Measurements from ENCODE around the gene ELOVL5.
A peak's percentile ranks its signal among the peaks of the same experiment; 100 is the strongest.

Gene ELOVL5

DNA sequence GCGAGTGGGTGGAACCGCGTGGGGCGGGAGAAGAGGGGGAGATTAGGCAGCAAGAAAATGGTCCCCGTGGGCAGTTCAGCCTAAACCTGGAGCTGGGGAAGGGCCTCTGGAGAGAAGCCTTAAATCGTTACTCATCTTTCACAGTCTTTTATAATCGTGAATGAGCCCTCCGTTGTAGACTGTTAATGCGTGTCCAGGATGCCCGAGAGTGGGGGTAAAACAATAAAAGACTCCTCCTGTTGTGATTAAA, 11.0 kb upstream of the ELOVL5 start:
- Histone ChIP-seq H3K4me1 (ENCODE audit: insufficient read depth, insufficient read length) (no peaks in the 10 kb centered on the region), H3K4me3 (ENCODE audit: insufficient read length, low read depth) (peak overlapping the region; percentile 53), H3K9me3 (ENCODE audit: insufficient read depth, low read length) (peaks cover 15% of the 10 kb centered on the region; the same call in 1 of the 2 replicates), H3K36me3 (ENCODE audit: insufficient read depth, insufficient read length, low read length) (no peaks in the 10 kb centered on the region), H3K9ac (ENCODE audit: insufficient read length, low read depth) (peak overlapping the region; percentile 76), H3K27me3 (ENCODE audit: insufficient read depth, insufficient read length) (peaks cover 9% of the 10 kb centered on the region)
- DNase-seq (ENCODE audit: low read depth, low spot score) = no peak
- TF ChIP-seq SUZ12 (IDR thresholded peaks at IDR 0.05; ENCODE audit: extremely low read depth, insufficient read depth, insufficient read length) (no peak), ZNF274 (IDR thresholded peaks at IDR 0.05; ENCODE audit: low read depth, low read length) (no peak), YY1 (IDR thresholded peaks at IDR 0.05; ENCODE audit: insufficient read depth, insufficient read length) (no peak)

DNA sequence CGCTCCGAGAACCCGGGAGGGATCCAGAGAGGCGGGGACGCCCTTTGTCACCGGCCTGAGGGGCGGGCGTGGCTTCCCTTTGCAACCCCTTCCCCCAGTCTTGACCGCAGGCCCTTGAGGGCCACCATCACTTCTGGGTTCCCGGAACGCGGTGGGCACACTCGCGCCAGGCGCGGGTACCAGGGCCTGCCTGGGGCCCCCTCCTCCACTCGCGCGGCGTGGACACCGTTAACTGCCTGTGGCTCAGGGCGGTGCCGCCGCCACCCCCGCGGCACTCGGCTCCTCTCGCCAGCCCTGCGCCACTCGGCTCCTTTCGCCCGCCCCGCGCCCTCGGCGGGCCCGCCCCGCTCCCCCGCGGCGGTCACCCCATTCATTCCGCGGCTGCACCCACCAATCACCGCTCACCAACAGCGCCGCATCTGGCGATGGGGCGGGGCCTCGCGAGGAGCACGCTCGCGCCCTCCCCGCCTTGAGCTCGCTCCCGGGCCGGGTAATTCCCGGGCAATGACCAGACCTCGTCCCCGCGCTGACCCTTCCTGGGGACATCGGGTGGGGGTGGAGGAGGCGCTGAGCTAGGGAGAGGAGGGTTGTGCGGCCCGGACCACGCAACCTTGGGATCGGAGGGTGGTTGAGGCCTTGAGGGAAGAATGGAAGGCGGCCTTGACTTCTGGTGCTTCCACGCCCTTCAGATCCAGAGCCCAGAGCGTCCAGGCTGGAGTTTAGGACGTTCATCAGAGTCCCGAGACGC, 10.5 kb upstream of the ELOVL5 start:
- peaks cover 9% of the 10 kb centered on the region for H3K27me3 ChIP-seq (ENCODE audit: insufficient read depth, insufficient read length)
- TF ChIP-seq ZNF274 (IDR thresholded peaks at IDR 0.05; ENCODE audit: low read depth, low read length) = no peak
- no peak for TF ChIP-seq SUZ12 (IDR thresholded peaks at IDR 0.05; ENCODE audit: extremely low read depth, insufficient read depth, insufficient read length)

DNA sequence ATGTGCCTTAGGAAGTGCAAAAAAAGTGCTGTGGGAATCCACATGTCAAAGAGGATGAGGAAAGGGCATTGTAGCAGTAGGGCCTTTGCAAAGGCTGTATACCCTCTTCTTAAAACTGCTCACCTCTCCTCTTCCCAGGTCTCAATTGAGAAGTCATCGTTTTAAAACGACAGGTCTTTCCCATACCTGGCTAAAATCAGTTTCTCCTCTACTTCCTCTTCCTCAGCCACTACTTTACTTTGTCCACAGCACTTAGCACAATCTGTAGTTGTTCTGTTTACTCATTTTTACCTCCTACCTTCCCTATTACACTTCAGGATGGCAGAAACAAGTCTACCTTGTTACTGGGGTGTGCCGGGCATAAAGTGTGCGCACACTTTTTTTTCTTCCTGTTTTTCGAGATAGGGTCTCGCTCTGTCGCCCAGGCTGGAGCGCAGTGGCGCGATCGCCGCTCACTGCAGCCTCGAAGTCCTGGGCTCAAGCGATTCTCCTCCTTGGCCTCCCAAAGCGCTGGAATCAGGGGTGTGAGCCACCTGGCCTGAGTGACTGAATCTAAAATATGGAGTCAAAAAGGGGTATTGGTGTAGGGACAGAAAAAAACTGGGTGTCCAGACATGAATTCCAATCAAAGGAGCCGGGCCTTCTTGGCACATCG, 9.8 kb upstream of the ELOVL5 start:
- no peak for TF ChIP-seq SUZ12 (IDR thresholded peaks at IDR 0.05; ENCODE audit: extremely low read depth, insufficient read depth, insufficient read length)
- no peak for TF ChIP-seq ZNF274 (IDR thresholded peaks at IDR 0.05; ENCODE audit: low read depth, low read length)
- TF ChIP-seq YY1 (IDR thresholded peaks at IDR 0.05; ENCODE audit: insufficient read depth, insufficient read length) = no peak
- Histone ChIP-seq H3K36me3 (ENCODE audit: insufficient read depth, insufficient read length, low read length) (no peaks in the 10 kb centered on the region), H3K4me1 (ENCODE audit: insufficient read depth, insufficient read length) (no peaks in the 10 kb centered on the region), H3K9me3 (ENCODE audit: insufficient read depth, low read length) (peaks cover 6% of the 10 kb centered on the region; the same call in 1 of the 2 replicates), H3K27me3 (ENCODE audit: insufficient read depth, insufficient read length) (peaks cover 9% of the 10 kb centered on the region), H3K9ac (ENCODE audit: insufficient read length, low read depth) (peak overlapping the region; percentile 90), H3K4me3 (ENCODE audit: insufficient read length, low read depth) (peak overlapping the region; percentile 35)
- DNase-seq (ENCODE audit: low read depth, low spot score) = no peak

More for the DNA sequence above, 10.5 kb upstream of the ELOVL5 start:
- Histone ChIP-seq H3K4me1 (ENCODE audit: insufficient read depth, insufficient read length) (no peaks in the 10 kb centered on the region), H3K36me3 (ENCODE audit: insufficient read depth, insufficient read length, low read length) (no peaks in the 10 kb centered on the region), H3K9me3 (ENCODE audit: insufficient read depth, low read length) (peaks cover 13% of the 10 kb centered on the region; the same call in 1 of the 2 replicates), H3K9ac (ENCODE audit: insufficient read length, low read depth) (peak overlapping the region; percentile 90), H3K4me3 (ENCODE audit: insufficient read length, low read depth) (peak overlapping the region; percentile 53)
- peak; percentile 81 for DNase-seq (ENCODE audit: low read depth, low spot score)

DNA sequence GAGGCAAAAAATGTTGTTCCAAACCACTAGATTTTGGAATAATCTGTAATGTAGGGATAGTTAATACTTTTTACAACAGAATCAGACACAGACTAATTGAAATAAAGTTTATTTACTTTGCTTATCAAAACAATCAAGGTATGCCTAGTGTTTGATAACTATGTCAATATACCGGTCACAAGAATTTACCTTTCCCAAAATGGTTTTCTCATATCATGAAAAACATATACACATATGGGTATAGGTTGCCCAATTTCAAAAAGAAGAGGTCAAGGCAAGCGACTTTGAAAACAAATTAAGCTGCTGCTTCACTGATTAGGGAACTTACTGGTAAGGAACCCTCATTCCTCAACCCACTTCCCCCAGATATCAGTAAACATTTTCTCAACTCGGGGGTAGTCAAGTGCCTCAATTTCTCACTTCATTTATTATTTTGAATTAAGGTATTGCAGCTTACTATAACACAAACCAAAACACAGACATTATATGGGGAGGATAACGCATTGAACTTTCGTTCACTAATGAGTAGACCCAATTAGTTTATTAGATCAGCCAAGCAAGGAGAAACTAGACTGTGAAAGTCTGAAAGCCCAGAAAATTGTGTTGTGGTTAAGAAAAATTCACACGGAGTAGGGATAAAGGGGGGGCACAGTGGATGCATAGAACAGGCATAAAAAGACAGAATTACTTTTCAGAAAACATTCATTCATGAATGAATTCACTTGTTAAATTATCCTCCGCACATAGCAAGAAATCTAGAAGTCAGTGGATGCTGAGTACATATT, 9.0 kb upstream of the ELOVL5 start:
- no peaks in the 10 kb centered on the region for H3K4me1 ChIP-seq (ENCODE audit: insufficient read depth, insufficient read length)
- TF ChIP-seq SUZ12 (IDR thresholded peaks at IDR 0.05; ENCODE audit: extremely low read depth, insufficient read depth, insufficient read length) (no peak), ZNF274 (IDR thresholded peaks at IDR 0.05; ENCODE audit: low read depth, low read length) (no peak), YY1 (IDR thresholded peaks at IDR 0.05; ENCODE audit: insufficient read depth, insufficient read length) (no peak)
- no peak for DNase-seq (ENCODE audit: low read depth, low spot score)
- no peaks in the 10 kb centered on the region; the same call in 1 of the 2 replicates for H3K9me3 ChIP-seq (ENCODE audit: insufficient read depth, low read length)
- peaks cover 9% of the 10 kb centered on the region for H3K27me3 ChIP-seq (ENCODE audit: insufficient read depth, insufficient read length)
- H3K4me3 ChIP-seq (ENCODE audit: insufficient read length, low read depth) = no peak overlapping the region
- peak overlapping the region; percentile 90 for H3K9ac ChIP-seq (ENCODE audit: insufficient read length, low read depth)
- no peaks in the 10 kb centered on the region for H3K36me3 ChIP-seq (ENCODE audit: insufficient read depth, insufficient read length, low read length)

DNA sequence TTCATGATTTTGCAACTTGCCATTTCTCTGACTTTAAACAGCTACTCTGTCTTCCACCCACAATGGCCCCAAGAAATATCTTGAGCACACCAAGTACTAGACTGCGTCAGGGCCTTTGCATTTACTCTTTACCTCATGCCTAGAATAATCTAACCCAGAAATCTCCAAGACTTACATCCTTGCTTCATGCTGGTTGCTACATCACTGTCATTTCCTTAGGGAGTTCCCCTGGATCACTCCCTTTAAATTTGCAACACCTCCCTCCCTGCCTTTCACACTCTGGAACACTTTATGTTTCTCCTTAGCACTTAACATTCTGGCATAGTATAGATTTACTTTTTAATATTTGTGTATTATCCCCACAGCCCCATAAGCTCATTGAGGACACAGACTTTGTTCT, 4.9 kb upstream of the ELOVL5 start:
- H3K36me3 ChIP-seq (ENCODE audit: insufficient read depth, insufficient read length, low read length) = no peaks in the 10 kb centered on the region
- no peak overlapping the region for H3K9ac ChIP-seq (ENCODE audit: insufficient read length, low read depth)
- no peak for DNase-seq (ENCODE audit: low read depth, low spot score)
- H3K4me1 ChIP-seq (ENCODE audit: insufficient read depth, insufficient read length) = no peaks in the 10 kb centered on the region
- no peaks in the 10 kb centered on the region for H3K9me3 ChIP-seq (ENCODE audit: insufficient read depth, low read length)
- H3K27me3 ChIP-seq (ENCODE audit: insufficient read depth, insufficient read length) = peaks cover 9% of the 10 kb centered on the region
- TF ChIP-seq ZNF274 (IDR thresholded peaks at IDR 0.05; ENCODE audit: low read depth, low read length) (no peak), SUZ12 (IDR thresholded peaks at IDR 0.05; ENCODE audit: extremely low read depth, insufficient read depth, insufficient read length) (no peak), YY1 (IDR thresholded peaks at IDR 0.05; ENCODE audit: insufficient read depth, insufficient read length) (no peak)
- no peak overlapping the region for H3K4me3 ChIP-seq (ENCODE audit: insufficient read length, low read depth)

DNA sequence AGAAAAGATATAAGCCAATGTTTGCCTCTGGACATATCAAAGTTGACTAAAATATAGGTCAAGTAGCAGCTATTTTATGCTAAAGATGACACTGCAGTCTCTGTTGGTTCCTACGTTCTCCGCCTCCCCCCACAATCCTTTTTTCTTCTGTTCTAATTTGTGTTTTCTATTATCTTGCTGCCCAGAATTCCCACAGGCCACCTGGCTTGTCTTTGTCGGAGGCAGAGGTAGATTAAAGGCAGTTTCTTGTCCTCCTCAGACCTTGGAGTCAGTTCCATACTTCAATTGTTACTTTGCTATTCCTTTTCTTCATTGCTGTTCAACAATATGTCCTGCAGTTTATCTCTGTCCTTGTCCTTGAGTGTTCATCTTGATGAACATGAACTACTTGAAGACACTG, 3.6 kb upstream of the ELOVL5 start:
- TF ChIP-seq SUZ12 (IDR thresholded peaks at IDR 0.05; ENCODE audit: extremely low read depth, insufficient read depth, insufficient read length) = no peak
- TF ChIP-seq ZNF274 (IDR thresholded peaks at IDR 0.05; ENCODE audit: low read depth, low read length) = no peak
- no peak for TF ChIP-seq YY1 (IDR thresholded peaks at IDR 0.05; ENCODE audit: insufficient read depth, insufficient read length)

DNA sequence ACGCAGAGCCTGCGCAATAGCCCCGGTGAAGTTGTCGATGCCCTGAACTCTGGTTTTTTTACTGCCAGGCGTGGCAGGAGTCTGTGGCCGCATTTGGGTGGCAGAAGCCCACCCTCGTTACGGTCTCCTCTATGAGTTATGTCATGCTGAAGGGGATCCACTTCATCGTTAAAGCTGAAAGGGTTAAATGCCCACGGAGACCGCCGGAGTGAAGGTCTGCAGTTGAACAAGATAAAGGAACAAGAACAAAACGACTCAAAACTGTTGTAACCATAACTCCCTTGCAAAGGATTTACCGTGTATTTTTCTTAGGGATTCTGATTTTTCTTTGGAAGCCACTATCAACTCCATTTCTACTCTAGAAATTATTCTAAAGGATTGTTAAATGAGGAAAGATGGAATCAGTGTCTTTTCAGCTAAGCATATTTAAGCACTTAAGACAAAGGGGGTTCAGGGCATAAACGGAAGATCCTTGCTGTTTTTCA, 501 bp upstream of the ELOVL5 start:
- TF ChIP-seq YY1 (IDR thresholded peaks at IDR 0.05; ENCODE audit: insufficient read depth, insufficient read length) (no peak), ZNF274 (IDR thresholded peaks at IDR 0.05; ENCODE audit: low read depth, low read length) (no peak), SUZ12 (IDR thresholded peaks at IDR 0.05; ENCODE audit: extremely low read depth, insufficient read depth, insufficient read length) (no peak)
- no peak for DNase-seq (ENCODE audit: low read depth, low spot score)
- no peaks in the 10 kb centered on the region for H3K27me3 ChIP-seq (ENCODE audit: insufficient read depth, insufficient read length)
- H3K4me3 ChIP-seq (ENCODE audit: insufficient read length, low read depth) = peak overlapping the region; percentile 73
- H3K9ac ChIP-seq (ENCODE audit: insufficient read length, low read depth) = no peak overlapping the region
- peaks cover 8% of the 10 kb centered on the region for H3K36me3 ChIP-seq (ENCODE audit: insufficient read depth, insufficient read length, low read length)
- H3K9me3 ChIP-seq (ENCODE audit: insufficient read depth, low read length) = no peaks in the 10 kb centered on the region
- no peaks in the 10 kb centered on the region for H3K4me1 ChIP-seq (ENCODE audit: insufficient read depth, insufficient read length)

More for the DNA sequence above, 3.6 kb upstream of the ELOVL5 start:
- no peak overlapping the region for H3K4me3 ChIP-seq (ENCODE audit: insufficient read length, low read depth)
- H3K9me3 ChIP-seq (ENCODE audit: insufficient read depth, low read length) = no peaks in the 10 kb centered on the region
- no peak overlapping the region for H3K9ac ChIP-seq (ENCODE audit: insufficient read length, low read depth)
- H3K4me1 ChIP-seq (ENCODE audit: insufficient read depth, insufficient read length) = no peaks in the 10 kb centered on the region
- no peak for DNase-seq (ENCODE audit: low read depth, low spot score)
- no peaks in the 10 kb centered on the region for H3K36me3 ChIP-seq (ENCODE audit: insufficient read depth, insufficient read length, low read length)
- H3K27me3 ChIP-seq (ENCODE audit: insufficient read depth, insufficient read length) = peaks cover 5% of the 10 kb centered on the region
